Hematopoietic multipotent progenitor cell treated with erythropoietin and hydrocortisone succinate and interleukin-3 and kit ligand, for 6 days (in vitro differentiated cells): ENCODE results near the gene ABCF2.
A peak's percentile ranks its signal among the peaks of the same experiment; 100 is the strongest.

Experiments used
- DNase-seq: peaks from one replicate; pipeline ENCODE4 v3.0.0-alpha.2; 2015

The ABCF2 gene

DNA sequence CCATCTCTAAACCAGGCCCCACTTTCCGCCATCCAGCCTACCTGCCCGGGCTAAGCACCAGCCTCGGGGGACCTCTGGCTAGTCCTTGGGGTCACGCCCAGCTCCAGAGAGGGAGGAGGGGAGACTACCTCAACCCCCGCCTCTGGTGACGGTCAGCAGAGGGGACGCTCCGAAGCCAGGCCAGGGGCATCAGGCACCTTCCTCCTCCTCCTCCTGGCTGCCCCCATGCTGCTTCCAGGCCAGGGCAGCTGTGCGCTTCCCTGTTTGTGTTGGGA, 25.5 kb upstream of the ABCF2 start:
- no peak for DNase-seq

GRCh38 chr7:151251689-151252560, 24.9 kb upstream of the ABCF2 start:
- no peak for DNase-seq

GRCh38 chr7:151251328-151251688, 24.3 kb upstream of the ABCF2 start:
- no peak for DNase-seq

- DNase-seq = no peak
Measured at GRCh38 chr7:151250181-151251132, 23.5 kb upstream of the ABCF2 start.

DNA sequence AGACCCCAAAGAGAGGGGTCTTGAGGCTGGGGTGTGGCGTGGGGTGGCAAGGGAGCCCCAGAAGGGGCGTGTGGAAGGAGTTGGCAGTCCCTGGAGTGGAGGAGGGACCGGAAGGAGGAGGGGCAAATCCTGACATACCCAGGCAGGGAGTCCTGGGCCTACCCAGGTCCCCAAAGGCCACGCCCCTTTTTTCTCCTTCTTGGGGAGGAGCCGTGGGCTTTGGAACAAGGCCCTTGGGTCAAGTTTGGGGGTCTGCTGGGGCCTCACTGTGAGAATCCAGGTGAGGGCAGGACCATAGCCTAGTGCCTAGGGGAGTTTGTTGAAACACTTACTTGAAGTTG, 22.7 kb upstream of the ABCF2 start:
- DNase-seq = peak; percentile 54

DNA sequence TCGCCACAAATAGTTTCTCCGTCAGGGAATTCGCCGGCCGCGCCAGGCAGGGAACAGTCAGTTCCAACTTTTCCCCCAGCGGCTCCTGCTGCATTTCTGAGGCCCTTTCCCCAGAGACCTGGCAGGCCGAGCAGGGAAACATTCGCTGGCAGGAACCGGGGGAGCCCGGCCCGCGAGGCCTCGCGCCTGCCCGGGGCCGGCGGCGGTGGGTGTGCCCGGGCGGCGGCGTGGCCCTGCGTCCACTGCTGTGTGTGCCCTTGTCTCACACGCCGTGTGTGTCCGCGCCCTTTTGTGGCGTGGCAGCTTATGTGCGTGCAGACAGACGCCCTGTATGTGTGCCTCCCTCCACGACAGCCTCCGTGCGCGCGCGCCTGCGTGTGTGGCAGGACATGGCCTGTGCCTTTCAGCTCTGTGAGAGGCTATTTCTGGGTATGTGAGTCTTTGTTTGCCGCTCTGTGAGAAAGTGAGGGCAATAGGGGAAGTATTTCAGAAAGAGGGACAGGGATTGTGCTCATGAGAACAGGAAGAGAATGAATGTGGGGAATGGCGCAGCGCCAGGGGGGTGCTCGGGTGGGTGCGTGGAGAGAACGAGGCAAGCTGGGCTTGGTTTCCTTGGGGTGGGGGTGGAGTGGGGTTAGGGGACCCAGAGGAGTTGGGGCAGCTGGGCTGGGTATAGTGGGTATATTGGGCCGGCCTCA, 22.2 kb upstream of the ABCF2 start:
- peak; percentile 58 for DNase-seq

- DNase-seq = peak; percentile 53
Measured at GRCh38 chr7:151248346-151249033, 21.5 kb upstream of the ABCF2 start, which contains the start of gene SMARCD3. Gene SMARCD3, minus strand, starts transcription at chr7:151248694. Its CDS starts 132 bp downstream, at chr7:151248562.

DNA sequence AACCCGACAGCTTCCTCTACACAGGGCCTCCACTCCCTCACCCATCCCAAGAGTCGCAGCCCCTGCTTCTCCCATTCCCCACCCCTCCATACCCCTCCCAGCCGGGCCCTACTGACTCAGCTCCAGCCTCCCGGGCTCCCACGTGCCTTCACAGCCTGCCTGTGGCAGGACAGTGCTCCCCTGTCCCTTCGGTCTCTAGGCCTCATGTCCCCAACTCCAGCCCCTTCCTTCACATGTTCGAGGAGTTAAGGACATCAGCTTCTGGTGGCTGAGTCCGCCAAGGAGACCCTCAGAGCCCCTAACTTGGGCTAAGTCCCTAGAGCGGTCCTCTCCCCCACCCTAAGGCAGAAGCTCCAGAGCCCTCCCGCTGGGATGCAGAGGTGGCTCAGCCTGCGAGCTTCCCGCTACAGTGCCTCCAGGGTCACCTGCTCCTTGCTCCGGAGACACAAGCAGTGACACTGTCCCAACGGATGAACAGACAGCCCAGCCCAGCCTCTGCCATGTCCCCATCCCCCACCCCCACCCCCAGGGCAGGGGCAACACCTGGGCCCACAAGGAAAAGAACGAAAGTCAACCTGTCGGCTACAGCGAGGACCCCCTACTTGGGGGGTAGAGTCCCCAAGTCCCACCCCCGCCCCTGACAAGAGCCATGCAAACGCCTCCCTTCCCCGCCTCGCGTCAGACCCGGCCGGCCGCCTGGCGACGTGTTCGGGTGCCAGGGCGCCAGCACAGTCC, 20.8 kb upstream of the ABCF2 start:
- DNase-seq = no peak

DNA sequence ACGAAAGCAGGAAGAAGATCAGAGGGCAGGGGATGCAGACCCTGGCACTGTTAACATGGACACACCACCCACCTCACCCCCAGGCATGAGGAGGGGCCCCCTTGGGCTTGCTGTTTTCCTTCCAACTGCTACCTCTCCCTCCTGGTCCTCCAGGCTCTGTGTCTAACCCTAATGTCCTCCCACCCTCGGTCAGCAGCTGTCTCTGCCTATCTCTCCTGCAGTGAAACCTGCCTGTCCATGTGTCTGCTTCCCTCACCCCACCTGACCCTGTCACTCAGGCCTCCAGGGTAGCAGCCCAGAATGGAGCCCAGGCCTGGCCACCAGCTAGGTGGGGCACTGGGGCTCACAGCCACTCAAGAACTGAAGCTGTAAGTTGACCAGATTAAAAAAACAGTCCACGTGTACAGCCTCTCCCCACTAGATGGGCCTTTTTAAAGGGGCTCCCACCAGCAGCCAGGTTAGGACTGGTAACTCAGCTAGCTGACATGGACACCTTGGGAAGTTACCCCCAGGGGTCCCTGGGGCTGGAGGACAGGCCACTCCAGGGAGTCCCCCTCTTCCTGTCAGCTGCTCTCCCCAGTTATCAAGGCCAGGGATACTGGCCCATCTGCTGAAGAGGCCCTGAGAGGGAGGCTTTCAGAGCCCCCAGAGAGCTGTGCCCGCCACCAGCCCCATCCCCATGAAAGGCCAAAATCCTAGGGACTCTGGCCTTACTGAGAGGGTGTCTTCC, 20.0 kb upstream of the ABCF2 start:
- no peak for DNase-seq

DNA sequence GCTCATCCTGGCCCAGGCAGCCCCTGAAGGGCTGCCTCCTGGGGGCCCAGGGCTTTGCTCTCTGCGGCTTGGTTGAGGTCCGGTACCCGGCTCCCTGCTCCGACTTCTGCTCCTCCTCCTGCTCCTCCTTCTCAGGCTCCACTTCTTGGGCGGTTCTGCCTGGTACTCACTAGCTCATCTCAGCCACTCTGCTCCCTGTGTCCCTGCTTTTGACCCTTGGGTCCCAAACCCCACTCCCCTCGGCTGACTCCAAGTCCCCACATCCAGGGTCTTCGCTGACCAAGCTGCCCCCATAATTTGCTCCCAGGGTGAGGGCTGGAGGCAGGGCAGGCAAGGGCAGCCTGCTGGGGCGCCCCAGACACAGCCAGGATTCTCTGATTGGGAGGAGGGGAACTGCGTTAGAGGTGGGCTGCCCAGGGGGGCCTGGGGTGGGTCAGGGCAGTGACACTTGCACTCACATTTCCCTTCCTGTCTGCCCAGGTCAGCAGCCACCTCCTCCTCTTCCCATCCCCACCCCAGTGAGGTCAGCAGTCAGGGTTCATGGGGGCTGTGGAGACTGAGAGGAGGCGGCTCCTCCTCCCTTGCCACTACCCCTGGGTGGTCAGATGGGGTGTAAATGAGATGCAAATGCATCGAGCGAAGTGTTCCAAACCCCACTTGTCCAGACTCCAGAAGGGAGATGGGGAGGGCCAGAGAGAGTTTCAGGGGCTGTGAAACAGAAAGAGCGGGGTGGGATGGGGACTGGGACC, 19.3 kb upstream of the ABCF2 start:
- DNase-seq = no peak

DNA sequence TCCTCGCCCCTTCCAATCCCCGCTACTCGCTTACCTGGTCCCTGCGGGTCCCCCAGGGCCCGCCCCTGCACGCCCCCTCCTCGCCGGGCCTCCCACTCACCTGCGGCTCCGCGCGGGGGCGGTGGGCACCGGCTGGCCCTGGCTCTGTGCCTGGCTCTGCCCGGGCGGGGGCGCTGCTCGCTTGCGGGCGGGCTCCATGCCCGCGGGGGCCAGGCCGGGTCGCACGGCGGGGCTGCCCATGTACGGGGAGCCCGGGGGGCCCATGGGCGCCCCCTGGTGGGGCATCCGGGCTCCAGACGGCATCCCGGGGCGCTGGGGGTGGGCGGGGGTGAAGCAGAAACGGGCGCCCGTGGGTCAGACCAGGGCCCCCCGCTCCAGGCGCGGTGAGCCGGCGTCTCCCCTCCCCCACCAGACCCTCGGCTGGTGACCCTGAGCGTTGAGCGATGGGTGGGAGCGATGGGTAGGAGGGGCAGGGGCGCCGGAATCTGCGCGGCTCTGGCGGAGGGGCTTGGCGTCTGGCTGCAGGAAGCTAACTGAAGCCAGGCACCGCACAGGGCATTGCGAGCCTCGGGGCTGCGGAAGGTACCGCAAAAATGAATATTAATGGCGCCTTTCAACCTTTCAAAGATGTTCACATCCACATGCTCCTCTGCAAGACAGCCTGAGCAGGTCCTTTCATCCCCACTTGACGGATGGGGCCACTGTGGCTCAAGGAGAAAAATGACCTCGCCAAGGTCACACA, 18.5 kb upstream of the ABCF2 start:
- DNase-seq = peak; percentile 65

DNA sequence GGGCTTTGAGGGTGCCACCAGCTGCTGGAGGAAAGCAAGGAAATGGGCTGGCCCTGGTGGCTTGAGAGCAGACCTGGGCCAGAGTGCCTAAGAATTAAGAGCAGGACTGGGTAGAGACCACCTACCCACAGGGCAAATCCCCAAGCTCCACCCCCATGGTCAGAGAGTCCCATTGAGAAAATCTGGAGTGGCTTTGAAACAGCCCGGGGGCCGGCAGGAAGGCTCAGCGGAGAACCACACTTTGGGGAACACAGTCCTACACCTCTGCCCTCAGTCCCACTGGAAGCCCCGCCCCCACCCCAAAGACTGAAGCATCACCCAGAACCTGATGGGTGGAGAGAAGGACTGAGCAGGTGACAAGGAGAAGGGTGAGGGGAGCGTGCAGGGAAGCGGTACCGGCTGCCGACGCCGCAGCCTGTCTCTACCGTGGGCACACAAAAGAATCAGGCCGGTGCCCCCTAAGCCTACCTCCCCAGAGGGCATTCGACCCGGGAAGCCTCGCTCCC, 17.9 kb upstream of the ABCF2 start:
- DNase-seq = no peak

- DNase-seq = peak; percentile 86
Measured at GRCh38 chr7:151244196-151244840, 17.3 kb upstream of the ABCF2 start.

DNA sequence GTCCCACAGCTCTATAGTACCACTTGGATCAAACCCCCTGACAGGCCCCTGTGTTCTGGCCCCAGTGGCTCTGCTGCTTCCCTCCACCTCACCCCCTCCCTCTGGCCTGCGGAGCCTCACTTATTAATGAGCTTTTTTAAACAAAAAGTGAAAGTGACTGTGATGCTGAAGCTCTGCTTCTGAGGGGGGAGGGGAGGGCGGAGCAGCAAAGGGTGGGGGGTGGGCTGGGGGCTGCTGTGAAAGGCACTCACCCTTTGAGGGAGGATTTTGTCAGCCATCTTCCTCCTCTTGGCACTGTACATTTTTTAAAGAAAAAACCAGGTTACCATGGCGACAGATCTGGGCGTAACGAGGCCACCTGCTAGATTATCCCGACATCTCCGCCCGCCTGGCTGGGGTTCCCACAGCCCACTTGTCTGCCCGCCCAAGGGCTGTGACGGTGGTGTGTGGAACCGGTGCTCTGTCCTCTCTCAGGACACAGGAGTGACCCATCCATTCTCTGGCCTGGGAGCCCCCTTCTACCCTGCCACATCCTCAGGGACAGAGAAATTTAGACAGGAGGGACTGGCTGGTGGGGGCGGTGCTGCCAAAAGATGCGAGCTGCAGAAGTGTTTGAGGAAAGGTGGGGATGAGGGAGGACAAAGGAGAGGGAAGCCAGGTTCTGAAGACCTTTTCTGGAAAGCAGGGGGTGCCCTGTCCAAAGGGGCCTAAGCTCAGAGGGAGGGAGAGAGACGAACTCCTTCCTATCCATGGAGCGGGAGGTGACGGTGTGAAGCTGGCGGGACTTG, 16.6 kb upstream of the ABCF2 start:
- DNase-seq = peak; percentile 80

GRCh38 chr7:151243045-151243349, 16.0 kb upstream of the ABCF2 start:
- DNase-seq = no peak

DNA sequence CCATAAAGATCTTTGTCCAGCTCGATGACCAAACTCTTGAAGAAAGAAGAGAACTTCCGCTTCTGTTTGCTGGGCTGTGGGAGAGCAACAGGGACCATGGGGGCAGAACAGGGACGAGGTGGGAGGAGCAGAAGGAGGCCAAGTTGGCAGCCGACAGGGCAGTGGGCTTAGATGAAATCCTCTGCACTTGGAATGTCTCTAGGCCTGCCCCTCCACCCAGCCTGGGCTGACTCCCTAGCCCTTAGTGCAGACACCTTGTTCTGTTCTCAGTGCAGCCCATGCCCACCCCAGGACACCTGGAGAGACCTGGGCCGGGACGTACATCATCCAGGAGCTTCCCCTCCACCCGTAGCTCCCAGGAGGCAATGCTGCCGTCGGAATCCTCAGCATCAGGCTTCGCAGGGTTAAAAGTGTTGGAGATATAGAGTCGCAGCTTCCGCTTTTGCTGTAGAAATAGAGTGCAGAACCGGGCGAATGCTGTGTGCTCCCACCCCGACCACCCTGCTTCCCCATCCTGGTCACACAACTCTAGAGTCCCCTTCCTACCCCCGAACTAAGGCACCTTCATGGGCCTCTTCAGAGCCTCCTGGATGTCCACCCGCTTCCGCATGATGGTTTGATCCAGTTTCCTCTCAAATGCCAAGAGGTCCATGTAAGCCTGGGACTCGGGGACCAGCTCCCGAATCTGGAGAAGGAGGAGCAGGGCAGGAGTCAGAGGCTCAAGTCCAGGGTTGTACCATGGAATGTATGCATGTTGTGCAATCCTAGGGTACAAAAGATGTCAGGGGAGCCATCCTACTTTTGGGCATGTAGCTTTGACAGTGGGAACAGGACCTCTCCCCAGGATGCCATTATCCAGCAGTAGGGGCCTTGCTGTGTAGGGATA, 15.4 kb upstream of the ABCF2 start:
- DNase-seq = no peak

- no peak for DNase-seq
Measured at GRCh38 chr7:151241755-151242096, 14.7 kb upstream of the ABCF2 start.
